Stimulated activated CD8-positive, alpha-beta memory T cell treated with anti-CD3 and anti-CD28 coated beads, Interleukin-15, amount 100 ng/mL, for 24 hours (primary cell): Measurements from ENCODE around the gene EGR4.
A peak's percentile ranks its signal among the peaks of the same experiment; 100 is the strongest.

Experiments
- DNase-seq: peaks from one replicate; pipeline ENCODE4 v3.0.0-alpha.2; 2020; ENCODE audit warnings: low read depth

The EGR4 gene

DNA sequence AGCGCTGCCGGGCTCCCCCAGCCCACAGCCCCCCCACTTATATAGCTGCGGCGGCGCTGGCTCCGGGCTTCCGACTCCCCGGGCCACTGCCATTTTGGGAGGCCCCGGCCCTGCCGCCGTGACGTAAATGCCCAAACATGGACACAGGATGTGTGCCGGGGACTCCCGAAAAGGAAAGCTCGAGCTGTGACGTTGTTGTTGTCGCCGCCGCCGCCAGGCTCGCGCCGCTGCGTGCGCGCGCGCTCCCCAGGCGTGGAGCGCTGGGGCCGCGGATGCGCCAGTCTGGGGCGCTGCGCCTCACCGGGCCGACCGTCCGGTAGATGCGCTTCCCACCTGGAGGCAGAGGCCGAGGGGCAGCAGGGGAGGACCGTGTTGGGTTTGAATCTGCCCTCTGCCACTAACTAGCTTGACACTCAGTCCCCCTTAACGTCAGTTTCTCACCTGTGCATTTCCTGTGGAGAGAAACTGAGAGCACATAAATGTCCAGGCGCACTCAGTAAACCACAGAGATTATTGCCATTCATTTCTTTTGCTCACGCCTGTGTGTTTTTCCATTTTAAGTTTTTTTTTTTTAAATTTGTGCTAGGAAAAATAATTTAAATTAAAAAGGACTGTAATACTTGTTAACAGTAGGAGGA, at the start of gene EGR4:
EGR4 (minus strand) TSS at position 15 of the 638 bp plus-strand sequence. CDS start 231 bp downstream, outside the sequence.
- peak; percentile 69 for DNase-seq

DNA sequence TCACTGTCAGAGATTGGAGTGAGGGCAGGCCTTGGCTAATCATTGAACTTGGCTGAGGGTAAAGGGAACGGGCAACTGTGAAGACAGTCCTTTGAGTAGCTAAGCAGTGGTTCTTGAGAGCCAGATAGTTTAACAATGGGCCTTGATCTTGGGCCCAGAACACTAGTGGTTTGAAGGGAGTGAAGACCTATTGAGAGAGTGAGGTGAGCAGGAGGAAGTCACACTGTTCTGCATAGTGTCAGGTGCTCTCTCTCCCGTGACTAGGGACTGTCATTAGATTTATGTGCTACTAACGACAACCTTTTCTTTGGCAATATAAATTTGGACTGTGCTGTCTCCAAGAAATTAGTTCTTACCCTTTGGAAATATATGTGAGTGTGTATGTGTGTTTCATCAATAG, 47.7 kb upstream of the EGR4 start:
- DNase-seq: no peak

GRCh38 chr2:73339201-73339600, 45.9 kb upstream of the EGR4 start:
- no peak for DNase-seq

DNA sequence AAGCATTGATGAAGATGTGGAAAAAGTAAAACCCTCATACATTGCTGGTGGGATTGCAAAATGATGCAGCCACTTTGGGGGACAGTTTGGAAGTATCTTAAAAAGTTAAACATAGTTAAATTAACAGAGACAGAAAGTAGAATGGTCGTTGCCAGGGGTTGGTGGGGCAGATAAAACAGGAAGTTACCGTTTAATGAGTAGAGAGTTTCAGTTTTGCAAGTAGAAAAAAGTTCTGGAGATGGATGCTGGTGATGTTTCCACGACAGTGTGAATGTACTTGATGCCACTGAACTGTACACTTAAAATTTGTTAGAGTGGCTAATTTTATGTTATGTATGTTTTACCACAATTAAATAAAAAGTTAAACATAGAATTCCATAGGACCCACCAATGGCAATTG, 44.5 kb upstream of the EGR4 start:
- DNase-seq: no peak

DNA sequence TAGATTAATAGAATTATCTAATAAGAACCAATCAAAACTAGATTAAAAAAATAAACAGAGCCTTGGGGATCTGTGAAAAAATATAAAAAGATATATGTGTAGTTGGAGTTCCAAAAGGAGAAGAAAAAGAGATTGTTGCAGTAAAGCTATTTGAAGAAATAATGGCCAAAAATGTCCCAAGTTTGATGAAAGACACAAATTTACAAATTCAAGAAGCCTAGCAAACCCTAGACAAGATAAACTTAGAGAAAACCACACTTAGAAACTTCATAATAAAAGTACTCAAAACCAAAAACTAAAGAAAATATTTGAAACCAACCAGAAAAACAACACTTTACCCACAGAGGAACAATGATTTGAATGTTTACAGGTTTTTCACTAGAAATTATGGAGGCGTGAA, 41.3 kb upstream of the EGR4 start:
- DNase-seq: no peak

DNA sequence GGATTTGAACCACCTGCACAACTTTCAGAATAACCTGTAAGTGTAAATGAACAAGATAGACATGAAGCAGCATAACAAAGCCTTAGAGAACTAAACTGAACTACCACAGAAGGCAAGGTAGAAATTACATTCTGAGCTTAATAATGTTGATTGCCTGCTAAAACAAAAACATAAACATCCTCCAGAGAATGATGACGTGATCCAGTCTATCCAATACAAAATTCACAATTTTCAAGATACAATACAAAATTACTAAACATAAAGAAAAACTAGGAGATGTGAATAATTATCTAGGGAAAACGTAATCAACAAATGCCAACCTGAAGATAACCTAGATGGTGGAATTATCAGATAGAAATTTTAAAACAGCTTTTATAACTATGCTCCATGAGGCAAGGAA, 40.7 kb upstream of the EGR4 start:
- no peak for DNase-seq

DNA sequence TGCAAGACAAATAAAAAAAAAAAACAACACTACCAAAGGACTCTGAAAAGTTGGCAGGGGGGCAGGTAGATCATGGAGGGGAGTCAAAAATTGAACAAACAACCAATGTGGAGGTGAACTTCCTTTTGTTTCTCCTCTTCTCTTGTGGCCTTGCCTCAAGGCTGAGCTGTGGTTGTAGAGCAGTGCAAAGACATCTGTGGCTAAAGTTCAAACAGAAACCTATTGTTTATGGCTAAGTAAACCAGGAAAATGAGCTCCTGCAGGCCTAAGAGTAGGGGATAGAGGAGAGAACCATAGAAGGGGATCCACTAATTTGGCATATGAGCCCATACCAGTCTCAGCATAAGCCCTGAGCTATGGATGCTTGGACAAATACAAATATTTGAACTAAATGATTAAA, 40.2 kb upstream of the EGR4 start:
- DNase-seq: no peak

DNA sequence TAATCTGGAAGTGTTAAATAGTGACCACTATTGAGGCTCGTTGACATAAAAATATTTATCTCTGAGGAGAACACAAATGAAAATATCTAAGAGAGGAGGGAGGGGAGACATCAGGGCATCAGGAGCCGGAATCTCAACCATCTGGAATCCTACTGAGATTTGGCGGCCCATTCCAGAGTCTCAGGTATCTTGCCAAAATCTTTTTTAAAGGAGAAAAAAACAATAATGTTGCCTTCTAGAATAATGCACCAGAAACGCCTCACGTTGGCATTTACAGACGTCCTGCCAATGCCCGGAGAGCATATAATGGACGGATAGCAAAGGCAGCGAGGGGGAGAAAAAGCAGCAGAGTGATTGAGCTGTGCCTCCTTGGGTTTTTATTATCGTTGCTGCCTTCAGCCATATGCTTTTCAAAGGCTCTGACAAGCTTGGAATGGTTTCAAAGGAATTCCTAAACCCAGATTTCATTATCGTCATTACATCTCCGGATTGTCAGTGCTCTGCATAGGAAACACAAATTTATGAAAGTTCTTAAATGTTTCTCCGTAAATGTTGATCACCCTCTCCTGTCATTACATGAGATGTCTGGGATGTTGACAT, 30.9 kb upstream of the EGR4 start:
- DNase-seq: no peak

DNA sequence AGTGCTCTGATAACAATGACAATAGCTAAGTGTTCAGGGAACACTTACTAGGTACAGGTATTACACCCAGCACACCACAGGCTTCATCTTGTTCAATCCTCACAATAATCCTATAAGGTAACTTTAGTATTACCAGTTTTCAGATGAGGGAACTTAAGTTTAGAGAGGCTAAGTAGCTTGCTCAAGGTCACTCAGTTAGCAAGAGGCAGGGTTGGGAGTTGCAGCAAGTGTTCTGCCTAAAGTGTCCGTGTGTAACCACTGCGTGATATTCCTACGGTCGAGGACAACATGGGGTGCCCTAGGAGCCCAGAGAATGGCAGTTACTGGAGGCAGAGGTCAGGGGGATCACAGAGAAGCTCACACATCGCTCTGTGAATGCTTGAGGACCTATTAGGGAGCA, 30.2 kb upstream of the EGR4 start:
- DNase-seq: no peak

DNA sequence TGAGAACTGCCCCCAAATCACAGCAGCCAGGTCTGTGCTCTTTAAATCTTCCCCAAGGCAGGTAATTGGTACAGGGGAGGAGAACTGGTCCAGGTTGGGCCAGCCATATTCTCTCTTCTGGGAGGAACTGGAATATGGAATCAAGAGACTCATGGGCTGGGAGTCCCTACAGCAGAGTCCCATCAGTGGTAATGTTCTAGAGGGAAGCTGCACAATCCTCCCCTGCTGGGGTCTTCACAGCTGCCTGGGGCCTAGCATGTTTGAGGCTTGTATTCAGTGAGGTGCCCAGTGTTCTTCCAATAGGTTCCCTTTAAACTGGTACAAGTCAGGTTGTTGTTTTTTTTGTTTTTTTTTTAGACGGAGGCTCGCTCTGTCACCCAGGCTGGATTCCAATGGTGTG, 21.1 kb upstream of the EGR4 start:
- no peak for DNase-seq

DNA sequence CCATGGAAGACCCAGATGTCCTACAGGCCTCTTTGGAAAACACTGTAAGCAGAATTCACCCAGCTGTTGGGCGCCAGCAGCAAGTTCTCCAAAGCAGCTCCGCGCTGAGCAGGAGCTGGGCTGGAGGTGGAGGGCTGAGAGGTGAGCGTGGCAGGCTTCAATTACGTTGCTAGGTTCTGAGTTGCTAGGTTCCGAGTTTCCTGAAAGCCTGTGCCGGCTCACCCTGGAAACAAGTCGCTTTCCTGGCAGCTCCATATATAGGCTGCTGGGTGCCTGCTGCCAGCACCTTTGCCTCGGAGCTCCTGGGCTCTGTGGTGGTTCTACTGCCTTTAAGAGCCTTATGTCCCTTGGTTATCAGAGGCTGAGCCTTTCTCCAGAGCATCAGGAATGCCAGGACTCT, 14.4 kb upstream of the EGR4 start:
- no peak for DNase-seq

DNA sequence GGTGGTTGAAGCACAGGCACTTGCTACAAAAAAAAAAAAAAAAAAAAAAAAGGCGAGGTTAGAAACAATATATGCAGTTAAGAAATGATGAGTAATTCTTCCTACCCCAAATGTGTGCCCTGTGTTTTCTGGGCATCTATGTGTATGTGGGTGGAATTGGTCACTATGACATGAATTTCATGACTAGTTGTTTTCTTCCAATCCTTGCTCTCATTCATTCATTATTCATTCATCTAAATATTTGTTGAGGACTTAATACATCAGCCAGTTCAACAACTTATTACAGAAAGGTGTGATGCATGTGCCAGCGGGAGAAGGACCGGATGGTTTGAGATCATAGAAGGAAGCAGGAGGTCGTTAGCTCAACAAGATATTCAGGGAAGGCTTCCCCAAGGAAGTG, 8.3 kb upstream of the EGR4 start:
- DNase-seq: no peak

DNA sequence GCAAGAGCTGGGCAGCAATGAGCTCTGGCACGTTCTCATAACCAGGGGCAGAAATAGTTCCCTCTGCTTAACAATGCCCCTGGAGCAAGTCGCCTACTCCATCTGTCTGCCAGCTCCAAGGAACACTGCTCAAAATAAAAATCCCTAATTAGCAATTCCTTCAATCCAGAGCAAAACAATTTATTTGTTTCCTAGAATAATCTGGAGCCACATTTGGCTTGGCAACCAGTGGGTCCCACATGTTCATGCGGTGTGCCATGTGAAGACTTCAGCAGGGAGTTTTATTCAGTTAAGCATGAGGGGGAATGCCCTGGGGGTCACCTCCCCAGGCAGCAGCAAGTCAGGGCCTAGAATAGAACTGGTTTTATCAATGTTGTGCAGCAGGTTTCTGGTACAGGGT, 7.6 kb upstream of the EGR4 start:
- DNase-seq: no peak

- no peak for DNase-seq
These were observed 4.2 kb upstream of the EGR4 start for GRCh38 chr2:73297586-73297985.

DNA sequence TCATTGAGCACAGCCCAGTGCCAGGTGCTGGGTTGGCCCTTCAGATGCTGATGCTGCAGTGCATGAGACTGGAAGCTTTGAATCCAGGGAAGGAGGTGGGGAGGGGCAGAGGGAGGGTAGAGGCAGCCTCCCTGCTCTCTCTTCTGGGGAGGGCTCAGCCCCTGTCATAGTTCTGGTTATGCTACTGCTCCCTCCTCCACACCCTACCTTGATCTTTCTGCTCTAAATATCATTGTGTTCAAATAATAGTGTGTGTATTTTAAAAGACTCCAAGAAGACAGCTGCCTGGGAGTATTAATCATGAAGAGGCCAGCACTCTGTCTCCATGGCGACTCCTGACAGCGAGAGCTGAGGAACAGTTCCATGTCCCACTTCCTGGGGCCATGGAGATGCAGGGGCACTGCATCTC, 3.8 kb upstream of the EGR4 start:
- no peak for DNase-seq

GRCh38 chr2:73295751-73296400, 2.5 kb upstream of the EGR4 start:
- DNase-seq: no peak

DNA sequence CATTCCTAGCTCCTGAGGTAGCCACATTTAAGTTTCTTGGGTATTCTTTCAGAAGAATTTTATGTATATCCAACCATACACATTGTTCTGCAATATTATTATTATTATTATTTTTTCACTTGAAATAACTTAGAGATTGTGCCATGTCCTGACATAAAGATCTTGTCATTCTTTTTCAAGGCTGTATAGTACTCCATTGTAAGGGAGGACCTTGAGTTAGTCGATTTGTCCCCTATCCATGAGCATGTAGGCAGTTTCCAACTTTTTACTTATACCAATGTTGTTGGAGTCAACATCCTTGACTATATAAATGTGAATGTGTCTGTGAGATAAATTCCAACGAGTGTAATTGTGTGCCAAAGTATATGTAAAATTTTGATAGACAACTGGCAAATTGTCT, 891 bp upstream of the EGR4 start:
- DNase-seq: no peak

DNA sequence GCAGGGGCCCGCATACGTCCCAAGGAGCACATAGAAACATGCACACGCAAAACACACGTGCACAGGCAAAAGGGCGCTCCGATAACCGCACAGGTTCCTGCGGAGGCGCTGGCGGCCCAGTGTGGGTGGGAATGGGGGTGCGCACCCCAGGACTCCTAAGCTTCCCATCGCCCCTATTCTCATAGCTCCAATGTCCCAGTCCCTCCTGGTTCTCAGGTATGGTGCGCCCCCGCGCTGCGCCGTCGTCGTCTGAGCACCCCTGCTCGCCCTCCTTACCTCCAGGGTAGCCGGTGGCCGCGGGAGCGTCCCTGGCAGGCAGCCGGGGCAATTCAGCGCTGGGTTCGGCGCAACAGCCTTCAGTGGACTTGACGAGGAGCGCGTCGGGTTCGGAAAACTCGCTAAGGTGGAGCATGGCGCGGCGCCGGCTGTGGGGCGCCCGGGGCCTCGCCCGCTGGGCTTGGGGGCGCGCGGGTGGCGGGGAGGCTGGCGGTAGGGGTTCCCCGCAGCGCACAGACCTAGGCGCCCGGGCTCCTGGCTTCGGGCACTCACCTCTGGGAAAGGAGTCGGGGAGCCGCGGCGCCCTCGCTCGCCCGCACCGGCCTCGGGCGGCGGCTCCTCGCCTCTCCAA, 328 bp downstream of the EGR4 start:
- no peak for DNase-seq

GRCh38 chr2:73292316-73292905, 937 bp downstream of the EGR4 start:
- no peak for DNase-seq

DNA sequence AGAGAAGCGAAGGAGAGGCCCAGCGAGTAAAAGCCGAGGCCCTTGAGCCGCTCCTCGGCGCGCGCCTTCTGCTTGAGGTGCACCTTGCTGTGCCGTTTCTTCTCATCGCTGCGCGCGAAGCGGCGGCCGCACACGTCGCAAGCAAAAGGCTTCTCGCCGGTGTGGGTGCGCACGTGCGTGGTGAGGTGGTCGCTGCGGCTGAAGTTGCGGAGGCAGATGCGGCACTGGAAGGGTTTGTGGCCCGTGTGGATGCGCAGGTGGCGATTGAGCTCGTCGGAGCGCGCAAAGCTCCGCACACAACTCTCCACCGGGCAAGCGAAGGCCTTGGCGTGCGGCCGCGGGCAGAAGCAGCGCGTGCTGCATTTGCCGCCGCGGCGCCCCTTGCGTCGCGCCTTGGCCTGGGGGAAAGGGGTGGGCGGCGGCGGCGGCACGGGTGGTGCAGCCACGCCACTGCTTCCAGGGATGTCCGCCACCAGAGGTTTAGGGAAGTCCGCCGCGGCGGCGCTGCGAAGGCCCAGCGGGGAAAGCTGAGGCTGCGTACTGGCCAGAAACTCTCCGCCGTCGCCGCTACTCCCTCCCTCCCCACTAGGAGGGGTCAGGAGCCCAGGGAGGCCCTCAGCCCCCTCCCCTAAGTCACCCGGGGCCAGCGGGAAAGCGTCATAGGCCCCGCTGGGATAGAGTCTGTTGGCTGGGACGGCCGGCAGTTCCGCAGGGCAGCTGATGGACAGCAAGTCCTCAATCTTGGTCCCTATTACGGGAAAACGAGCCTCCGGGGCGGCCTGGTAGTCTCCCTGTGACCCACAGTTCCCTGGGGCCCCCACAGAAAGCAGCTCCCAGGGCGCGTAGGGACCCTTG, 1.7 kb downstream of the EGR4 start:
- DNase-seq: no peak

DNA sequence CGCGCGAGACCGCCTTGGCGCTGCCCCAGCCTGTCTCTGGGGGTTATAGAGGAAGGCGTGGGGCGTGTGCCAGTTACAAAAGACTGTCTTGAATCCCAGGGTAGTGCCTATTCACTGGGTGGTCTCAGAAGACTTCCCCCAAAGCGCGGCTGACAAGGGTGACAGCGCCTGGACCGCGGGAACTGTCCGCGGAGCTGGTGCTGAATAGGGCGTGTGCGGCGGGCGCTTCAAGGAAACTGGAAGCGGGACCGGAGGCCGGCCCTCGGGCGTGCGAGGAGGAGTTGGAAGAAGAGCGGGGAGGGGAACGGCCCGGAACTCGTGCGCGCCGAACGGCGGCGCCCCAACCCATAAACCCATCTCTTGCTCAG, 2.3 kb downstream of the EGR4 start:
- no peak for DNase-seq
